ENCODE data around the gene KMT2A.
"Not testable (repeated sequence)": the region's sequence is repeated elsewhere in the genome, so short reads cannot be mapped to it uniquely, and the experiment has no call there.

The KMT2A gene

DNA sequence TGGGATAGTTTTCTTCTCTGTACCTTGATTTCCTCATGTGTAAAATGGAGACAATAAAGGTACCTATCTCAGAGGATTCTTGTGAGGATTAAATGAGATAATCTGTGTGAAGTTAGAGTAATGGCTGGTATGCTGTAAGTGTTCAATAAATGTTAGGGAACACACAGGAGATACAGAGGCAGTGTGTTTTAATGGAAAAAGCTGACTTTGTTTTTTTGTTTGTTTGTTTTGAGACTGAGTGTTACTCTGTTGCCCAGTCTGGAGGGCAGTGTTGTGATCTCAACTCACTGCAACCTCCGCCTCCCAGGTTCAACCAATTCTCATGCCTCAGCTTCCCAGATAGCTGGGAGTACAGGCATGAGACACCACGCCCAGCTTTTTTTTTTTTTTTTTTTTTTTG is 133.4 kb downstream of the KMT2A start:
- no peak for DNase-seq (ENCODE audit: extremely low read depth, insufficient read length)
- Histone ChIP-seq H3K27me3 (replicated peaks; ENCODE audit: control insufficient read depth, insufficient read depth, low read length) (no peaks in the 10 kb centered on the region), H3K36me3 (ENCODE audit: control insufficient read depth, insufficient read depth, low read length) (no peaks in the 10 kb centered on the region), H3K4me3 (replicated peaks; ENCODE audit: low read depth, low read length) (no peak overlapping the region)
- TF ChIP-seq, protein P1, sequence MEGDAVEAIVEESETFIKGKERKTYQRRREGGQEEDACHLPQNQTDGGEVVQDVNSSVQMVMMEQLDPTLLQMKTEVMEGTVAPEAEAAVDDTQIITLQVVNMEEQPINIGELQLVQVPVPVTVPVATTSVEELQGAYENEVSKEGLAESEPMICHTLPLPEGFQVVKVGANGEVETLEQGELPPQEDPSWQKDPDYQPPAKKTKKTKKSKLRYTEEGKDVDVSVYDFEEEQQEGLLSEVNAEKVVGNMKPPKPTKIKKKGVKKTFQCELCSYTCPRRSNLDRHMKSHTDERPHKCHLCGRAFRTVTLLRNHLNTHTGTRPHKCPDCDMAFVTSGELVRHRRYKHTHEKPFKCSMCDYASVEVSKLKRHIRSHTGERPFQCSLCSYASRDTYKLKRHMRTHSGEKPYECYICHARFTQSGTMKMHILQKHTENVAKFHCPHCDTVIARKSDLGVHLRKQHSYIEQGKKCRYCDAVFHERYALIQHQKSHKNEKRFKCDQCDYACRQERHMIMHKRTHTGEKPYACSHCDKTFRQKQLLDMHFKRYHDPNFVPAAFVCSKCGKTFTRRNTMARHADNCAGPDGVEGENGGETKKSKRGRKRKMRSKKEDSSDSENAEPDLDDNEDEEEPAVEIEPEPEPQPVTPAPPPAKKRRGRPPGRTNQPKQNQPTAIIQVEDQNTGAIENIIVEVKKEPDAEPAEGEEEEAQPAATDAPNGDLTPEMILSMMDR (IDR thresholded peaks at IDR 0.05; ENCODE audit: insufficient read depth, low read length, poor library complexity, severe bottlenecking): no peak

DNA sequence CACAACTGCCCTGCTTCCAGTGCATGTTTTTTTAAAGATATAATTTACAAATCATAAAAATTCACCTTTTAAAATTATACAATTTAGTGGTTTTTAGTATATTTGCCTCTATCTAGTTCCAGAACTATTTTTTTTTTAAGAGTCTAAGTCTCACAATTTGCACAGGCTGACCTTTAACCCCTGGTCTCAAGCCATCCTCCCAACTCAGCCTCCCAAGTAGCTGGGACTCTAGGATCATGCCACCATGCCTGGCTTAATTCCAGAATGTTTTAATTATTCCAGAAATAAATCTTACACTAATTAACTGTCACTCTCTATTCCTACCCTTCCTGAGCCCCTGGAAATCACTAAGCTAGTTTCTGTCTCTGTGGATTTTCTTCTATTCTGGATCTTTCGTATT is 134.5 kb downstream of the KMT2A start:
- Histone ChIP-seq H3K4me3 (replicated peaks; ENCODE audit: low read depth, low read length) (no peak overlapping the region), H3K27me3 (replicated peaks; ENCODE audit: control insufficient read depth, insufficient read depth, low read length) (no peaks in the 10 kb centered on the region), H3K36me3 (ENCODE audit: control insufficient read depth, insufficient read depth, low read length) (no peaks in the 10 kb centered on the region)
- TF ChIP-seq, protein P1 (IDR thresholded peaks at IDR 0.05; ENCODE audit: insufficient read depth, low read length, poor library complexity, severe bottlenecking): no peak
- no peak for DNase-seq (ENCODE audit: extremely low read depth, insufficient read length)

DNA sequence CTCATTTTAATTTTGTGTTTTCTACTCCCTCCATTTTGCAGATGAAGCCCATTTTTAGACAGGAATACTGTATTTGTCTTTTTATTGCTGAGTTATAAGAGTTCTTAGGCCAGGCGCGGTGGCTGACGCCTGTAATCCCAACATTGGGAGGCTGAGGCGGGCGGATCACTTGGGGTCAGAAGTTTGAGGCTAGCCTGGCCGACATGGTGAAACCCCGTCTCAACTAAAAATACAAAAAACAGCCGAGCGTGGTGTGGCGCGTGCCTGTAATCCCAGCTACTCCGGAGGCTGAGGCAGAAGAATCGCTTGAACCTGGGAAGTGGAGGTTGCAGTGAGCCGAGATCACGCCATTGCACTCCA is 135.4 kb downstream of the KMT2A start:
- H3K27me3 ChIP-seq (replicated peaks; ENCODE audit: control insufficient read depth, insufficient read depth, low read length); DNase-seq (ENCODE audit: extremely low read depth, insufficient read length); H3K36me3 ChIP-seq (ENCODE audit: control insufficient read depth, insufficient read depth, low read length): not testable (repeated sequence)
- peak overlapping the region; percentile 98 for H3K4me3 ChIP-seq (replicated peaks; ENCODE audit: low read depth, low read length)

DNA sequence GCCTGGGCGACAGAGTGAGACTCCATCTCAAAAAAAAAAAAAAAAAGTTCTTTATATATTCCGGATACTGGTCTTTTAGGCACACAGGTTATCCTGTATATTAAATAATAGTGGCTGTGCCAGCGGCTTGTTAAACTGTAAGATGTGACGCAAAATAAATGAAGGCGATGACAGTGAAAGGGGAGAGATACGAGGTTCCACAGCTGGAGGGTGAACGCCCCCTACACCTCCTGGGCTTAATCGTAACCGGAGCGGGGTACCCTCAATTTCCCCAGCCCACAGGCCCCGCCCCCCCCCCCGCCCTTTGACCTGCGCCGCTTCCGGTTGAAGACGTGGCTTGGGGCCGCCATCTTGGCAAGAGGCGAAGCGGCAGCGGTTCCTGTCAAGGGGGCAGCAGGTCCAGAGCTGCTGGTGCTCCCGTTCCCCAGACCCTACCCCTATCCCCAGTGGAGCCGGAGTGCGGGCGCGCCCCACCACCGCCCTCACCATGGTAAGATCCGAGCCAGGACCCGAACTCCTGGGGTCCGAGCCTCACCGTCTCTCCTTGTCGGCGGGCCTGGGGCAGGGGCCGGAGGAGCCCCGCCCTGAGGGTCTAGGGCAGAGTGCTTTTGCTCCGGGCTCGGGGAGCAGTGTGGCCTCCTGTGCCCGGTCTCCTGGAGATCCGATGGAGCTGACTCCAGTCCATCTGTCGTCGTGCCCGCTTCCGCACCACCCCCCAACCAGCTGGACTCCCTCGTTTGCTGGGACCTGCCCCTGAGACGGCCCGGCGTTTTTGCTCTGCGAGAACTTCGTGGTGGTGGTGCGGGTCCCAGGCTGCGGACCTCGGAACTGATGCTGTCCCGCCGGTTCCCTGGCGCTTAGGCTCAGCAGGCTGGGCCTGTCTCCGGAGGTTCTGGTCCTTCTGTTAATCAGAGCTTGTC is 136.0 kb downstream of the KMT2A start, which contains the start of gene ARCN1:
Gene ARCN1, plus strand, starts transcription at position 349 of the 920 bp plus-strand sequence. Its CDS starts 139 bp downstream, at position 488.
- DNase-seq (ENCODE audit: extremely low read depth, insufficient read length): peak; percentile 80
- TF ChIP-seq, protein P1 (IDR thresholded peaks at IDR 0.05; ENCODE audit: insufficient read depth, low read length, poor library complexity, severe bottlenecking): no peak
- Histone ChIP-seq H3K36me3 (ENCODE audit: control insufficient read depth, insufficient read depth, low read length) (peaks cover 2% of the 10 kb centered on the region; the same call in 1 of the 2 replicates), H3K4me3 (replicated peaks; ENCODE audit: low read depth, low read length) (peak within 1 kb of the TSS; percentile 98), H3K27me3 (replicated peaks; ENCODE audit: control insufficient read depth, insufficient read depth, low read length) (no peaks in the 10 kb centered on the region)

DNA sequence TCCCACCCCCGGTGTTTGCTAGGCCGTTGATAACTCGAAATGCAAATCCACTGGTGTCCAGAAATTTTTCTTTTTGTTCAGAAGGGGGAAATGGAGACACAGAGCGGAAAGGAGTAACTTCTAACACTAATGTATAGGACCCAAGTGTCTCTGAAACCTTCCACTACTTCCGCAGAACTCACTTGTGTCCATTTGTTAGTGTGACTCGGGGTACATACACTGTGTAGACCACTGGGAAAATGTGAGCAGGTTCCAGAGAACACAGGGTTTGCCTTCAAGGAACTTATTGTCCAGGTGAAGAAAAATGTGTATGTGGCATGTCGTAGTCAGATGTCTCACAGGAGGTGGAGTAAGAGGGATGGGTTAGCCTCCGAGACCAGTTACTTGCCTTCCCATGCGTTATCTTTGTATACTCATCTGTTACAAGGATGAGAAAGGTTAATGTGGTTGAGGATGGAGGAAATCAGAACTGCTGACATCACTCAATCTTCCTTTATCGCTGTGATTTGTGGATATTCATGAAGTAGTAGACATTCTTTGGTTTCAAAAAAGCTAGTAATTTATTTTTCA is 136.8 kb downstream of the KMT2A start:
- Histone ChIP-seq H3K36me3 (ENCODE audit: control insufficient read depth, insufficient read depth, low read length) (peaks cover 2% of the 10 kb centered on the region; the same call in 1 of the 2 replicates), H3K4me3 (replicated peaks; ENCODE audit: low read depth, low read length) (peak overlapping the region; percentile 98), H3K27me3 (replicated peaks; ENCODE audit: control insufficient read depth, insufficient read depth, low read length) (no peaks in the 10 kb centered on the region)
- TF ChIP-seq, protein P1 (IDR thresholded peaks at IDR 0.05; ENCODE audit: insufficient read depth, low read length, poor library complexity, severe bottlenecking): no peak
- no peak for DNase-seq (ENCODE audit: extremely low read depth, insufficient read length)

DNA sequence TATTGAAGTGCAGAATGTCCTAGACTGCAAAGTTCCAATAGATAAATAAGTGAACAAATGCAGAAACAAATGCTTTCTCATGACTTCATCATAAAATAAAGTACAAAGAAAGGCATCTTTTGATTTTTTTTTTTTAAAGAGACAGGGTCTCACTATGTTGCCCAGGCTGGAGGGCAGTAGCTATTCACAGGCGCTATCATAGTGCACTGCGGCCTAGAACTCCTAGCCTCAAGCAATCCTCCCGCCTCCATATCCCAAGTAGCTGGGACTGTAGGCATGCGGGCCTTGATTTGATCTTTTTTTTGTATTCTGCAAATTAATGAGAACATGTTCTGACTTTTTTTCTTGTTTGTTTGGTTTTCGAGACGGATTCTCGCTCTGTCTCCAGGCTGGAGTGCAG is 138.3 kb downstream of the KMT2A start:
- TF ChIP-seq, protein P1 (IDR thresholded peaks at IDR 0.05; ENCODE audit: insufficient read depth, low read length, poor library complexity, severe bottlenecking): no peak
- DNase-seq (ENCODE audit: extremely low read depth, insufficient read length): no peak
- Histone ChIP-seq H3K36me3 (ENCODE audit: control insufficient read depth, insufficient read depth, low read length) (peaks cover 2% of the 10 kb centered on the region; the same call in 1 of the 2 replicates), H3K27me3 (replicated peaks; ENCODE audit: control insufficient read depth, insufficient read depth, low read length) (no peaks in the 10 kb centered on the region), H3K4me3 (replicated peaks; ENCODE audit: low read depth, low read length) (no peak overlapping the region)

All from GM06990 (cell line).